HG02798 (cell line): Measurements from ENCODE around the gene AUP1.
"Not testable (repeated sequence)": the region's sequence is repeated elsewhere in the genome, so short reads cannot be mapped to it uniquely, and the experiment has no call there.

Experiments
- ATAC-seq: cut with Tn5 transposase; IDR thresholded peaks from one replicate; pipeline ENCODE4 v1.9.1; 2021; ENCODE audit warnings: mild to moderate bottlenecking; ENCODE audit not compliant: unreplicated experiment, poor library complexity

AUP1 gene, protein sequence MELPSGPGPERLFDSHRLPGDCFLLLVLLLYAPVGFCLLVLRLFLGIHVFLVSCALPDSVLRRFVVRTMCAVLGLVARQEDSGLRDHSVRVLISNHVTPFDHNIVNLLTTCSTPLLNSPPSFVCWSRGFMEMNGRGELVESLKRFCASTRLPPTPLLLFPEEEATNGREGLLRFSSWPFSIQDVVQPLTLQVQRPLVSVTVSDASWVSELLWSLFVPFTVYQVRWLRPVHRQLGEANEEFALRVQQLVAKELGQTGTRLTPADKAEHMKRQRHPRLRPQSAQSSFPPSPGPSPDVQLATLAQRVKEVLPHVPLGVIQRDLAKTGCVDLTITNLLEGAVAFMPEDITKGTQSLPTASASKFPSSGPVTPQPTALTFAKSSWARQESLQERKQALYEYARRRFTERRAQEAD

DNA sequence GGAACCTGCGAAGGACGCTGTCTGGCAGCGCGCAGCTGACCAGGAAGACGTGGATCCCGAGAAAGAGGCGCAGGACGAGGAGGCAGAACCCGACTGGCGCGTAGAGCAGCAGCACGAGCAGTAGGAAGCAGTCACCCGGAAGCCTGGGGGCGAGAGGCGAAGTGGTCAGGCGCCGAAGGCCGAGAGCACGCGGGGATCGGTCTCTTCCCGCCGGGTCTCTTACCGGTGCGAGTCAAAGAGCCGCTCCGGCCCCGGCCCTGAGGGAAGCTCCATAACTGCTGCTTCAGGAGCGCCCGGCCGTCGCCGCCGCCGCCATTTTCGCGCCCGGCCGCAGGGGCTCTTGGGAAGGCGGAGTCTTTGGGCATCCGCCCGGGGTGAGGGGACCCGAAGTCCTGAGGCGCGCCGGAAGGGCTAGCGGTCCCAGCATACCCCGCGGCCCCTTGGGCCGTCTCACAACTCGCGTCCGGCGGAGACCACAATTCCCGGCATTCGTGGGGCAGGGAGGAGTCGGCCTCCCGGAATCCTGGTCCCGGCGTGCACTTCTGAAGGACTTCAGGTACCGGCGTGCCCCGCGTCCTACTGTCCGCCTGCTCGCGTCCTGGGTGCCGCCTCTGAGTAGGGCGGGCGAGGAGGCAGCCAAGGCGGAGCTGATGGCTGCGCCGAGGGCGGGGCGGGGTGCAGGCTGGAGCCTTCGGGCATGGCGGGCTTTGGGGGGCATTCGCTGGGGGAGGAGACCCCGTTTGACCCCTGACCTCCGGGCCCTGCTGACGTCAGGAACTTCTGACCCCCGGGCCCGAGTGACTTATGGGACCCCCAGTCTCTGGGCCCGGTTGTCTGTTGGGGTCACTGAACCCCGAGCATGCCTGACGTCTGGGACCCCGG, at the start of gene AUP1, which contains the start of gene HTRA2:
Gene AUP1 (minus strand): TSS at position 350 of the 882 bp plus-strand sequence. CDS start 77 bp downstream, at position 273.
Gene HTRA2 (plus strand): TSS at position 577 of the 882 bp plus-strand sequence. CDS start 74 bp downstream, at position 651.
- ATAC-seq, result peak; percentile 86

DNA sequence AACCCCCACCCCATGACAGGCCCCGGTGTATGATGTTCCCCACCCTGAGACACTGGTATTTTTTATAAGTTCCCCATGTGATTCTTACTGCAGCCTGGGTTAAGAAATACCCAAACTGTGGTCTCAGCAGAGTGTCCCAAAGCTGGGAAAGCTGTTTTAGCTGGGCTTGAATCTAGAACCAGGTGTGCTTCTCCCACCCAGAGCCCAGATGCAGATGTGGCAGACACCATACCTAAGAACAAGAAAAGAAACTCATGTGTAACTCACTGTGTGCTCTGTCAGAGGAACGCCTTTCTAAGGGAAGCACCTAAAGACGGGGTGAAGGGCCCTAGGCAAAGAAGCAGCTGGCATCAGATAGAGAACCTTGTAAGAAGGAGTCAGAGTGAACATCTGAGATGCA, 48.9 kb upstream of the AUP1 start:
- ATAC-seq, result peak; percentile 57

DNA sequence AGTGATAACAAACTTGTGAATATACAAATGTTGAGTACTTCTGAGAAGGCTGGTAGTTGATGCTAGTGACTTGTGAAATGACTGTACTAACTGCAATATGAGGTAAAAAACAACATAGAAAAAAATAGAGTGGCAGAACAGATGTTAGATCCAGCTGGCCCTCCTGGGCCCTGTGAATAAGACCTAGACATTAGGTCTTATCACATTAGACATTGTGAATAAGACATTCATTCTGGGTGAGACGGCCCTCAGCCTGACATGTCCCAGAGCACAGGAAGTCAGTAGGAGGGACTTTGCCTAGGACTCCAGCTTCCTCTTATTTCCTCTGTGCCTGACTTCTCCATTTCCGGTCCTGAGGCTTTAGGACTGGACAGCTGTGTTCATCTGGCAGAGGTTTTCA, 47.9 kb upstream of the AUP1 start:
- peak; percentile 40 for ATAC-seq

DNA sequence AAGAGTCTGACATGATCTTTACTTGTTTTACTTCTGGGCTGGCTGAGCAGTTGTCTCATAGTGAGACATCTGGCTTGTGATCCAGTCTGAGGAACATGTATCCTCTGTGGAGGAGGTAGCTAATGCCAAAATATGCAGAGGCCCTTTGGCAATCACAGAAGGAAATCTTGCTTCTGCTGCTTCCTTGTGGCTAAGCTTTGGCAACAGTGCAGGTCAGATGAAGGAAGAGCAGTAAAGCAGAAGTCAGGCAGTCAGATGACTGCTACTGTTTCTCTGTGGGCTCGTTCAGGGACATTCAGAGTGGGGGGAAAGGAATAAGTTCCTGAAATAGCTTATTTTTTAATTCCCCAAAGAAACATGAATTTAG, 47.3 kb upstream of the AUP1 start:
- ATAC-seq, result no peak

DNA sequence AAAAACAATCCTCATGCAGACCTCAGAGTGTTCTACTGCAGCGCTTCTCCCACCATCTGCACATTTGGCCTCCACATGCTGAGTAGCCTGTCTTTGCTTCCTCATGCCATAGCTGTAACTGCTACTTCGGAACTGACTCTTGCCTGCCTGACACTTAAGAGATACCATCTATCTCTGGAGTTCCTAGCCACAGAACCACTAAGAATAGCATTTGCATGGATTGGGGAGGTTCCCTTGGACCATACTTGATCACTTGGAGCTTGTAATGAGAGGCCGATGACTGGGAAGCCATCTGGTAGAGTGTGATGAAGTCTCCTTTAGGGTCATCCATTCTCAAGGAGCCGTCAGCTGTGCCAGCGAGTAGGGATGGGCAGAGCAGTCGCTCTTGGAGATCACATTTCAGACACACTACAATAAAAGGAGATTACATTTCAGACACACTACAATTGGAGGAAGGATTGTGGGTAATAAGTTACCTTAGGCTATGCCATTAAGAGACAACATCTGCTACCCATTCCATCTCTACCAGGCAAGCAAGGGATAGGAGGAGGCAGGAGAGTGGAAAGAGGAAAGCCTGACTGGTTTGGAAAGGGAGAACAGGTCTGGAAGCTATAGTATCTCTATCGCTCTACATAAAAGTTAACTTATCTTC, 46.8 kb upstream of the AUP1 start:
- no peak for ATAC-seq

DNA sequence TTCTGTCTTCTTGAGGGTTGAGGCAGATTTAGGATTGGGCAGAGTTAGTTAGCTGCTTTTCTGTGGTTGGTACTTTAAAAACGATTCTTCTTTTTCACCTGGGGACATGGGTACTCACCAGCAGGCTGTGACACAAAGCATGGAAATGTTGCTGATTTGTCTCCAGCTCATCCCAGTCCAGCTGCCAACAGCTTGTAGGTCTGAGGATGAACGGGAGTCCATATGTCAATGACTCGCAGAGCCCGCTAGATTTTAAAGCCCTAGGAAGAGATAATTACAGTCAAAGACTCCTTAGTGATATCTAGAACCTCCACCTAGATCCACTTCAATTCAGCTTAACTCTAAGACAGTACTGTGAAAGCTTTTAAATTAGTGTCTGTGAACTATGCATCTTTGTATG, 45.8 kb upstream of the AUP1 start:
- no peak for ATAC-seq

DNA sequence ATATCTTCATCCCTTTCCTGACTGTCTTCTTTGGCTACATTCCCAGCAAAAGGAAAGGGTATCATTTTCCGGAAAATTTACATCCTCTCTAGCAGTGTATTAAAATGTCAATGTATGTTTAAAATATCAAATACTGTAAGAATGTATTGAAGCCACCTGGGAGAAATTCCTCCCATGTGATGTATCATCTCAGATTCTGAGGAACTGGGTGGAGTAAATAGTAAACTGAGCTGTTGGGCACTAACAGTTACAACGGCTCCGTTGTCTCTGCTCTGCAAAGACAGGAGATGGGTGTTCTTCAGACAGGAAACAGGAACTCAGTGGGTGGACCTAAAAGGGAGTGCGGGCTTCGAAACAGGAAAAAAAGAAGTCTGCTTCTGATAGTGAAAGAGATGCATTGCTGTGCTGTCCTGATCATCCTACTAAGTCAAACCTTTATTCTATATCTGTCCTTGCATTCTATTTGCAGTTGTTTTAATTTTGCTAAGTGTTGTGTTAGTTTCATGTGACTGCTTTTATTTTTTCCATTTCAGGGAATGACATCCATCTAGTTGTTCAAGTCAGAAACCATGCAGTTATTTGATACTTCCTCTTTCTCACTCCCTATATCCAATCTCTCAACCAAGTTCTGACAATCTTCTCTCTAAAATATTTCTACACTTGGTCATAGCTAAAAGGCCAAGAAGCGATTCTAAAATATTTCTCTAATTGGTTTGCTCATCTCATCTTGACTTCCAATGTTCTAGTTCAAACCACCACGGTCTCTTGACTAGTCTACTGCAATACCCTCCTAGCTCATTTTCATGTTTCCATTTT, 44.4 kb upstream of the AUP1 start:
- ATAC-seq, result peak; percentile 43

DNA sequence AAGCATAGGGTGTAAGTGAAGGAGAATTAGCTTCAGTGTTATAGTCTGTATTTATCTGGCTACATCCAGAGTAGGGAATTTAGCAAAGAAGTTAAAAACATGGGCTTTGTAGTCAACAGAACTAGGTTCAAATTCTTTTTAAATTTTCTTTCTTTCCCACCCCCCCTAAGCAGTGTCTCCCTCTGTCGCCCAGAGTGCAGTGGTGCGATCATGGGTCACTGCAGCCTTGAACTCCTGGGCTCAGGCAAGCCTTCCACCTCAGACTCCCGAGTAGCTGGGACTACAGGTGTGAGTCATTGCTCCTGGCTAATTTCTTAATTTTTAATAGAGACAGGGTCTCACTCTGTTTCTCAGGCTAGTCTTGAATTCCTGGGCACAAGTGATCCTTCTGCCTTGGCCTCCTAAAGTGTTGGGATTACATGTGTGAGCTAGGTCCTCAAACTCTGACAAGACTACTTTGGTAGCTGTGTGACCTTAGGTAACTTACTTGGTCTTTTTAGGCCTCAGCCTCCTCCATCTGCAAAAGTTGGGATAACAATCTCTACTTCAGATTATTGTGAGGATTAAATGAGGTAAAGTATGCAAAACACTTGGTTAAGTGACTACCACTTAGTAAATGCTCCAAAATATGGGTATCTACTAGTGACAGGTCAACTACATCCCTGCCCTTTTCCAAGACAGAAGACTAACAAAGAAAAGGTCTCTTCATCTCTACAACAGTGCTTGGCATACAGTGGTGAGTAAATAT, 42.8 kb upstream of the AUP1 start:
- no peak for ATAC-seq

DNA sequence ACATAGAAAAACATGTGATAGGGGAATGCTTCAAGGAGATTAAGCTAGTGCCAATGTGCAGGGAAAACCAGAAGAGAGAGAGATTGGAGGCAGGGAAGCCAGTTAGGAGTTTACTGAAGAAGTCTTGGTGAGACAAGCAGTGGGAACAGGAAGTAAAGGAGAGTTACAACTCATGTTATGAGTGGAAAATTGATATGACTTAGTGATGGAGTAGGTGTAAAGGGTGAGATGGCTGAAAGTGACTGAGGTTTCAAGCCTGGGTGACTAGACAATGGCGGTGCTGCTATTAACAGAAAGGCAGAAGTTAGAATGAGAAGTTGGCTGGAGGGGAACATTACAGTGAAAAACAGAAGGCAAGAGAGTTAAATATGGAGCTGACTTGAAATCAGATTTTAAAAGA, 41.6 kb upstream of the AUP1 start:
- peak; percentile 78 for ATAC-seq

DNA sequence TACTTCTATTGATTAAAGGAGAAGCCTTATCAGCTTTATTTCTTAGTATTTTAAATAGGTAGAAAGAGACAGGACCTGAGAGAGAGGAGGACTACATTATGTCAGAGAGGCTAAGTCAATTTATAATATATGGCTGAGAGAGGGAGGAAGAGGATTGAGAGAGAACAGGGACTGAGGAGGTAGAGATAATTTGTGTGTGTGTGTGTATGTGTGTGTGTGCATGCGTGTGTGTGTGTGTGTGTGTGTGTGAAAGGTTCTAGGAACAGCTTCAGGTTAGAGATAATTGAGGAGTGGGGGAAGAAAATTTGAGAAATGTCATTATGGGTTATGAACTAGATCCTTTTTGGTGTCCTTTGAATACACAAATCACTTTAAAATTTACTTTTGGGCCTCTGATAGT, 40.2 kb upstream of the AUP1 start:
- no peak for ATAC-seq

DNA sequence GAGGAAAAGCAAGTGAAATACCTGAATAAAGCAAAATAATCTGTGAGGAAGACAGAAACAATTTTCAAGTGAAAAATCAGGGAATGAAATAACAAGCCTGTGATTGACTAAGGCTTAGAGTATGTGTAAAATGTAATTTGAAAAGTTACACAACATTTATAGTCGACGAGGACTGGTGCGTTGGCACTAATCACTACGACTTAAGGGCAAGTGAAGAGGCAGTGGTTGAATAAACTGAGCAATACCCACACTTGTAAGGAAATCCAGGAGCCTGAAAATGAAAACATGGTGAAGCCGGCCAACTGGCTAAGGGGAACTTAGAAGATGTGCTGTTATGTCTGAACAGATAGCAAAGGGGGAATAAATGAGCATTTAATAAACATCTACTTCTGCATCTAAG, 38.4 kb upstream of the AUP1 start:
- no peak for ATAC-seq

DNA sequence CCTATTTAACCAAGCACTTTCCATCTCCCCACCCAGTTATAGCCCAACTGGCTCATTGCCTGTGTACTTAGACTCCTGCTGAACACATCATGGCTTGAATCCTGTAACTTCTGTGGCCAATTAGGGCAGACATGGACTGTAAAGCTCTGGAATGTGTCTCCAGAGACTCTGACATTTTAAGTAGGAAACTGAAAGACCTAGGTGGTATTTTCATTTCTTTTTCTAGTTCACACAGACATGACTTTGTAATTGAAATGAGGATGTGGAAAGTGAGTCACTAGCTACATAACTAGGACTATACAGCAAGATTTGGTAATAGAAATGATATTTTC, 37.2 kb upstream of the AUP1 start:
- no peak for ATAC-seq

DNA sequence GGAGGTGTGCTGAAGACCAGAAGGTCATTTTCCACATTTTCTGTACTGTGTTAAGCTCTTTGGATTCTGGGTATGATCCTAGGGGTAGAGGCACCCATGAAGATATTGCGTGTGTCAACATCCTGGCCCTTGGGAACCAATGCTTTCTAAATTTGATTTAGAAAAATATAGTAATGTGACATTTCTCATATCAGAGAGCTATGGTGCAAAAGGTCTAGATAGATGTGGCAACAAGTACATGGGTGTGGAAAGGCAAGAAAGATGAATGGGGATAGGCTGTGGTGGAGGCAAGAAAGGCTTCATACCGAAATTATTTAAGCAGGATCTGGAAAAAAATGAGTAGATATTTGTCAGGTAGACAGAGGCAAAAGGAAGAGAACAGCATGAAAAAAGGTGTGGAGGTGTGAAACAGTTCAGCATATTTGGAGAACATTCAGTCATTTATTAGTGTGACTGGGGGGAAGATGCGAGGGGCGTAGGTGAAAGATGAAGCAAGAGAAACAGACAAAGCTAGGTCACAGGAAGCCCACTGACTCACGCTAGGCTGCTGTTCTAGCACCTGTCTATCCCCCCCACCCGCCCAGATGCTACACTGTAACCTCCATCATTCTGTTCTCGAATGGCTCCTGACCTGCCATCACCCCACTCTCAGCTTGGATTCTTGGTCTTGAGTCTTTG, 36.7 kb upstream of the AUP1 start:
- ATAC-seq, result no peak

DNA sequence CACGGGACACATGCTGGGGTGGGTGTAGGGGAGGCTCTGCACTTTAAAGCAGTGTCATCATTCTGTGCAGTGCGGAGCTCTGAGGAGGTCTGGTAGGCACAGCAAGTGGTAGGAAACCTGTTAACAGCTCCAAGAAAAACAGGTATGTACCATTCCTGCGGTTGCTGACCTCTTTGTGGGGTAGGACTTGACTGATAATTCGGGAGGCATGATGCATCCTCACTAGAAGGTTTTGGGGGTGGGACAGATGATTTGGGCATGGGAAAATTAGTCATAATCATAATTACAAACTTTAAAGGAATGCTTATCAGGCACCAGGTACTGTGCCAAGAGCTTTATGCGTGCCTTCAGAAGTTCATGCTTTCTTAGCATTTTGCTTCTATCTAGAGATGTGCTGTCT, 34.7 kb upstream of the AUP1 start:
- ATAC-seq, result no peak

DNA sequence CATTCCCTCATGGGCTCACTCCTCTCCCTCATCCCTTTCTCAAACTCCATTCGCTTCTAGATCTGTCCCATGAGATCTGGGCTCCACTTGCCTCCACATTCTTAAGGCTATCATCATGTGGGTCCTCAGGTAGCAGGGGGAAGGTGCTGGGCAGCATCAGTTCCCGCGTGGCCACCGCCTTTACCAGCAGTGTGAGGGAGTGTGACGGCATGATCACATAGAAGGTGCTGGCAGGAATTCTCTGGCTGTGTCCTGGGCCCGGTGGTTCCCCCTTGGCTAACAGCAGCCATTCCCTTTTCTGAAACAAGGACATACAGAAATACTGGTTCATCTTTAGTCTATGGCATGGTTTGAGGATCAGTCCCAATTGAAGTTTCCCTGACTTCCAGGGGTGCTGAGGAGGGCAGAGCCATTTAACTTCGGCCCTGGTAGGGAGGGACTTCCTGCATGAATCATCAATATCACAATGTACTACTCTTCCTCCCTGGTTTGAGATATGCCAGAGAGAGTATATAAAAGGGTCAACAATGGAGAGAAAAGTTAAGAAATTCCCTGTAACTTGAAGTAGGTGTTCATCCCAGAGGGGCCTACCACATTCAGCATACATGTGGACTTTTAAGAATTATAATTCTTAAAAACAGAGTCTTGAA, 32.7 kb upstream of the AUP1 start:
- no peak for ATAC-seq

DNA sequence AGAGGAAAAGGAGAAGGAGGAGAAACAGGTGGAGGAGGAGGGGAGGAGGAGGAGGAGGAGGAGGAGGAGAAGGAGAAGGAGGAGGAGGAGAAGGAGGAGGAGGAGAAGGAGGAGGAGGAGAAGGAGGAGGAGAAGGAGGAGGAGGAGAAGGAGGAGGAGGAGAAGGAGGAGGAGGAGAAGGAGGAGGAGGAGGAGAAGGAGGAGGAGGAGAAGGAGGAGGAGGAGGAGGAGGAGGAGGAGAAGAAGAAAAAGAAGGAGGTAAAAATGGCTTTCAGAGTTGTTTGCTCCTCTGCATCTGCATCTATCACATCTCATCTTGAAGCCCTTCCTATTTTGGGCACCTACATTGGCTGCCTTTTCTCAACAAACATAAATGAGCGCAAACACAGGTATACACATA, 31.5 kb upstream of the AUP1 start:
- ATAC-seq, result not testable (repeated sequence)

DNA sequence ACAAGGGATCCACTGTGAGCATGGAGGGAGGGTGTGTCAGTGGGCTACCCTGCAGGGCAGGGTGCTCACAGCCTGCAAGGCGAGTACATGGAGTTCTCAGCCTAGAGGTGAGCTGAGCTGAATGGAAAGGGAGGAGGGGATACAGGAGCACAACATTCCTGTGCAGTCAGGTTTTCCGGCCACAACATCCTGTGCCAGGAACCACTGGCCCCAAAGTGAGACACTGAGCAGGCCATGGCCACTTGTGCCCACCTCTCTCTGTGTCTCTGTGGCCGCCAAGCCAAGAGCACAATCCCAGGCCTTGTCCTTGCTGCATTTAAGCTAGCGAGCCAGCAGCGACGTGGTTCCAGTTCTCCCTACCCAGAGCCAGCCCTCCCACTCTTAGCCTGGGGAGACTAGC, 31.1 kb upstream of the AUP1 start:
- ATAC-seq, result no peak

DNA sequence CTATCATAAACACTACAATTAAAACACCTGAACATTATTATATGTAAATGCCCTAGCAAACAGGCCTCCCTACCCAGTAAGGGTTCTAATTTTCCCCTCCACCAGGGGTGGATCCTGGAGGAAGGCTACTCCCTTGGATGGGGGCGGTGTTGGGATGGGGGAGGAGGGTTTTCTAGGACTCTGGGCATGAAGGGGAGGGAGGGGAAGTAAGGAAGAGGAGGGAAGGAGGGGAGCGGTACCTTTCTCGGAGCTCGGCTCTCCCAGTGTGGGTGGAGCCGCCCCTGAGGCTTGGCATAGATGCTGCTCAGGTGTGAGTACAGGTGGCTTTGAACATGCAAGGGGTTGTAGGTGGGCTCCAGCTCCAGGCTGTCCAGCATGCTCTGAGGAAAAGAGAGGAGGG, 30.4 kb upstream of the AUP1 start:
- no peak for ATAC-seq
